ENCODE results near the gene UNCX. TPM values are rescaled to one million over a fixed set of nuclear protein-coding genes. Genes with fewer than 3 reads are reported as not detected.

The UNCX gene
- total and polyA plus RNA-seq, 2 experiments from 2014 or later = not detected

DNA sequence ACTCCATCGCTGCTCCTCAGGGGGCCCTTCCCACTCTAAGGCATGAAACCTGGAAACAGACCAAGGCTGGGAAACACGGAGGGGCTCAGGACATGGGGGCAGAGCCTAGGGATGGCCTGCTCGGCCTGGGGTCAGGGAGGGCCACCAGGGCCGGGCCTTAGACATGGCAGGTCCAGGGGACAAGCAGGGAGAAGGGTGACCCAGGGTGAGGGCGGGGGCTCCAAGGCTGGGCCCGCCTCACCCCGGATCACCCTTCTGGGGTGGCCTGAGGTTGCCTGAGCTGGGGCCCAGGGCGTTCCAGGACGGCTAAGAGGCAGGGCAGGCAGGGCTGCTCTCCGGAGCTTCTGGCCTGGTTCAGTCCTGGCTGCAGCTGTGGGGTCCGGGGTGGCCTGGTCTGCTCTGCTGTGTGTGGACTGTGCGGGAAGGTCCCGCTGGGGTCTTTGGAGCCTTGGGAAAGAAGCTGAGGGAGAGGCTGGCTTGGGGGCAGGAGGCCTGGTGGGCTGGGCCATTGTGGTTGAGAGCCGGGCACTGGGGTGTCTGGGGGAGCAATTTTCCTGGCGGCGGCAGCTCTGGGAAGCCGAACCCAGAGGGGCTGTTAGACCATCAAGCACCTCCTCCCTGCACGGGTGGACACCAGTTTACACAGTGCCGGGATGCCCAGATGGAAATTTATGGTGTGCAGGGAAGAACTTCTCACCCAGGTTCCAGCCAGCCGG, 52.2 kb downstream of the UNCX start:
- H3K27me3 ChIP-seq = peaks cover 16% of the 10 kb centered on the region
- WGBS (ENCODE audit: low lambda C conversion rate, missing lambda C conversion rate) = 91% methylated on average over 16 of the region's 20 CpGs

DNA sequence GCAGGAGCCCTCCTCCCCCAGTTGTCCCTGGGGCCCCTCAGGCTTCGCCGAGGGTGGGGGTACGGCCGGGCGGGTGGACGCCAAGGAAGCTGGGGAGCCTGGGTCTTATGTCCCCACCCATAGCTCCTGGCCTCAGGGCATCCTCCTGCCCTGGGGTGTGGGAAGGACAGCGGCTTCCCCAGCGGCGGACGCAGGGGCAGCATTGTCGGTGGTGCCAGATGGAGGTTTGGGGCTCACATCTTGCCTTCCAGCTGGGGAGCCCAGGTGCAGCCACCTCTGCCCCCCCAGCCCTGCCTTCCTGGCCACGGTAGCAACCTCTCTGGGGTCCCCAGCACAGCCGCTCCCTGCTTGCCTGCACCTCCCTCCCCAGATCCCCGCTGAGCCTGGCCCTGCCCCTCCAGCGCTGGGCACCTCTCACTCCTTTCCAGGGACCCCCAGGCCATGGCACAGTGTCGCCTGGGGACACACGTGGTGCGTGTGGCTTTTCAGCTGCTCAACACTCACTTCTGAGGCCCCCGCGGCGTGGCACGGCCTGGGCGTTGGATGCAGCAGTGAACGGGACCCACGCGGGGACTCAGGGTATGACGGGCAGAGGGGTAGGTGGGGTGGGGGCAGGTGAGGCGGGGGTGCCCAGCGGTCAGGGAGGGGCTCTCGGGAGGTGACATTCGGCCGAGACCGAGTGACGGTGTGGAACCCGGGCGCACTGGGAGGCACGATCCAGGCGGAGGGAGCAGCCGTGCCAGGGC, 53.1 kb downstream of the UNCX start:
- no peaks in the 10 kb centered on the region for H3K79me2 ChIP-seq
- H2AFZ ChIP-seq = no peak overlapping the region
- H3K27me3 ChIP-seq = peaks cover 23% of the 10 kb centered on the region
- TF ChIP-seq, protein P1, sequence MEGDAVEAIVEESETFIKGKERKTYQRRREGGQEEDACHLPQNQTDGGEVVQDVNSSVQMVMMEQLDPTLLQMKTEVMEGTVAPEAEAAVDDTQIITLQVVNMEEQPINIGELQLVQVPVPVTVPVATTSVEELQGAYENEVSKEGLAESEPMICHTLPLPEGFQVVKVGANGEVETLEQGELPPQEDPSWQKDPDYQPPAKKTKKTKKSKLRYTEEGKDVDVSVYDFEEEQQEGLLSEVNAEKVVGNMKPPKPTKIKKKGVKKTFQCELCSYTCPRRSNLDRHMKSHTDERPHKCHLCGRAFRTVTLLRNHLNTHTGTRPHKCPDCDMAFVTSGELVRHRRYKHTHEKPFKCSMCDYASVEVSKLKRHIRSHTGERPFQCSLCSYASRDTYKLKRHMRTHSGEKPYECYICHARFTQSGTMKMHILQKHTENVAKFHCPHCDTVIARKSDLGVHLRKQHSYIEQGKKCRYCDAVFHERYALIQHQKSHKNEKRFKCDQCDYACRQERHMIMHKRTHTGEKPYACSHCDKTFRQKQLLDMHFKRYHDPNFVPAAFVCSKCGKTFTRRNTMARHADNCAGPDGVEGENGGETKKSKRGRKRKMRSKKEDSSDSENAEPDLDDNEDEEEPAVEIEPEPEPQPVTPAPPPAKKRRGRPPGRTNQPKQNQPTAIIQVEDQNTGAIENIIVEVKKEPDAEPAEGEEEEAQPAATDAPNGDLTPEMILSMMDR (IDR thresholded peaks at IDR 0.05; ENCODE audit: poor library complexity) = no peak
- TF ChIP-seq EZH2 (IDR thresholded peaks at IDR 0.05; ENCODE audit: borderline replicate concordance) (no peak), EZH2phosphoT487 (IDR thresholded peaks at IDR 0.05; ENCODE audit: low read depth, severe bottlenecking, unreplicated experiment) (no peak)
- H4K20me1 ChIP-seq (ENCODE audit: insufficient read depth, poor library complexity, severe bottlenecking) = no peaks in the 10 kb centered on the region
- H3K4me1 ChIP-seq (ENCODE audit: insufficient read depth) = peaks cover 9% of the 10 kb centered on the region
- no peak overlapping the region for H3K4me3 ChIP-seq
- no peak for DNase-seq (ENCODE audit: low spot score)
- no peak overlapping the region for H3K27ac ChIP-seq
- H3K9me3 ChIP-seq (ENCODE audit: low read depth) = no peaks in the 10 kb centered on the region
- H3K4me2 ChIP-seq = no peak overlapping the region
- H3K9me2 ChIP-seq (replicated peaks; ENCODE audit: insufficient read depth) = no peaks in the 10 kb centered on the region
- no peaks in the 10 kb centered on the region for H3K36me3 ChIP-seq (replicated peaks; ENCODE audit: insufficient read depth, low read depth)
- WGBS (ENCODE audit: low lambda C conversion rate, missing lambda C conversion rate) = 84% methylated on average over 22 of the region's 39 CpGs

More for the DNA sequence above, 52.2 kb downstream of the UNCX start:
- Histone ChIP-seq H4K20me1 (ENCODE audit: insufficient read depth, poor library complexity, severe bottlenecking) (no peaks in the 10 kb centered on the region), H3K36me3 (replicated peaks; ENCODE audit: insufficient read depth, low read depth) (no peaks in the 10 kb centered on the region), H3K79me2 (no peaks in the 10 kb centered on the region), H3K27ac (no peak overlapping the region), H2AFZ (no peak overlapping the region), H3K4me2 (no peak overlapping the region), H3K4me3 (no peak overlapping the region), H3K9me3 (ENCODE audit: low read depth) (no peaks in the 10 kb centered on the region), H3K4me1 (ENCODE audit: insufficient read depth) (peaks cover 7% of the 10 kb centered on the region), H3K9me2 (replicated peaks; ENCODE audit: insufficient read depth) (no peaks in the 10 kb centered on the region)
- no peak for DNase-seq (ENCODE audit: low spot score)
- TF ChIP-seq EZH2 (IDR thresholded peaks at IDR 0.05; ENCODE audit: borderline replicate concordance) (no peak), EZH2phosphoT487 (IDR thresholded peaks at IDR 0.05; ENCODE audit: low read depth, severe bottlenecking, unreplicated experiment) (no peak)

Other genes starting within 250 kb of the UNCX start
- 20.3 and 31.1 TPM in 2 replicates for gene CYP2W1, start 249.7 kb upstream of the UNCX start, total RNA-seq
- gene CYP2W1, start 249.7 kb upstream of the UNCX start, polyA plus RNA-seq = 72.3 and 112 TPM in 2 replicates
- gene GPR146, start 188.3 kb upstream of the UNCX start, total RNA-seq = 5.2 and 6.5 TPM in 2 replicates
- 2.1 and 2.6 TPM in 2 replicates for gene GPR146, start 188.3 kb upstream of the UNCX start, polyA plus RNA-seq
- 3.6 and 4.5 TPM in 2 replicates for gene GPER1, start 144.8 kb upstream of the UNCX start, total RNA-seq
- 9.1 and 11.1 TPM in 2 replicates for gene GPER1, start 144.8 kb upstream of the UNCX start, polyA plus RNA-seq
- gene ZFAND2A, start 72.7 kb upstream of the UNCX start, total RNA-seq = 29.4 and 35.4 TPM in 2 replicates
- 37.3 and 54.3 TPM in 2 replicates for gene ZFAND2A, start 72.7 kb upstream of the UNCX start, polyA plus RNA-seq
- 9.8 and 16.4 TPM in 2 replicates for gene MICALL2, start 226.6 kb downstream of the UNCX start, total RNA-seq
- 28.2 and 34.5 TPM in 2 replicates for gene MICALL2, start 226.6 kb downstream of the UNCX start, polyA plus RNA-seq

All from hepatocyte (in vitro differentiated cells).